ENCODE data around the gene PPEF1.

DNA sequence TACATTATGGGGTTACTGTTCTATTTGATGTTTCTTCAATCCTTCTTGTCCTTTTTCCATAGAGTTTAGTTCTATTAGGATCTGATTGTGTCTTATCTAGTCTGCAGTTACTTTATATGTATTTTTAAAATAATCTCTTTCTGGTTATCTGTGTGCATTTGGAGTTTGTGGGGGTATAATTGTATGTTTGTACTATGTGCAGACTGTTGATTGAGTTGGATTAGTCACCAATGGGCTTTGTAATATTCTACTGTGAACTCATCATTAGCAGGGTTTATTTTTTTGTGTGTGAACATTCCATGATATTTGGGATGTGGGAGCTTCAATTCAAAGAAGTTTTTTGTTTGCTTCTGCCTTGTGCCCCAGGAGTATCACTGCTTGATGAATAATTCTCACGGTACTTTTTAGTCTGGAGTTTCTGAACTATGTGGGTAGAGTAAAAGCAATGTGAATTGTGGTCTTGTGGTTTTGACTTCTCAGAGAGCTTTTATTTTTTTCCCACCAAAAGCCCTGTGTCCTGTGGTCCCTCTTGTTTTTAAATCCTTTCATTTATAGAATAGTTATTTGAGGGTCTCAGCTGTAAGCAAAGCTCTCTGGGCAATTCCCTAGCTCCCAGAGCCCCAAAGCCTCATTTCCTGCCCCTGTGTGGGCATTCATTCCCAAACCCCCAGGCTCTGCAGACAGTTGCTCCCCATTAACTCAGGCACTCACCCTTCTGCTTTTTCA, 148.6 kb downstream of the PPEF1 start:
- TF ChIP-seq CTCF (conservative IDR thresholded peaks at IDR 0.05; ENCODE audit: low read depth, low read length) (no peak), EZH2 (IDR thresholded peaks at IDR 0.05; ENCODE audit: low read length, unreplicated experiment) (no peak)

All from PC-3 (cell line).